HUES48 (cell line): ENCODE measurements around the gene ANAPC2.

ENCODE experiments used
- H3K27ac ChIP-seq: one replicate; pipeline ENCODE4 v1.7.0; 2013; ENCODE audit warnings: low read depth, low read length, inconsistent platforms
- H3K27me3 ChIP-seq: 2 replicates; pipeline ENCODE4 v1.6.1; 2013; ENCODE audit warnings: mild to moderate bottlenecking, low read length; ENCODE audit not compliant: control insufficient read depth, insufficient read depth
- H3K36me3 ChIP-seq: 2 replicates; pipeline ENCODE4 v1.6.1; 2013; ENCODE audit warnings: low read length; ENCODE audit not compliant: control insufficient read depth, insufficient read depth
- H3K4me1 ChIP-seq: 2 replicates; pipeline ENCODE4 v1.6.1; 2013; ENCODE audit warnings: mild to moderate bottlenecking, low read length; ENCODE audit not compliant: control insufficient read depth, insufficient read depth
- H3K4me3 ChIP-seq: 2 replicates; pipeline ENCODE4 v1.5.1; 2013; ENCODE audit warnings: mild to moderate bottlenecking, low read depth, low read length
- H3K9ac ChIP-seq: 2 replicates; pipeline ENCODE4 v1.6.1; 2013; ENCODE audit warnings: mild to moderate bottlenecking, low read depth, low read length, moderate library complexity
- H3K9me3 ChIP-seq: 2 replicates; pipeline ENCODE4 v1.6.1; 2013; ENCODE audit warnings: low read length; ENCODE audit not compliant: control insufficient read depth, insufficient read depth

The ANAPC2 gene

DNA sequence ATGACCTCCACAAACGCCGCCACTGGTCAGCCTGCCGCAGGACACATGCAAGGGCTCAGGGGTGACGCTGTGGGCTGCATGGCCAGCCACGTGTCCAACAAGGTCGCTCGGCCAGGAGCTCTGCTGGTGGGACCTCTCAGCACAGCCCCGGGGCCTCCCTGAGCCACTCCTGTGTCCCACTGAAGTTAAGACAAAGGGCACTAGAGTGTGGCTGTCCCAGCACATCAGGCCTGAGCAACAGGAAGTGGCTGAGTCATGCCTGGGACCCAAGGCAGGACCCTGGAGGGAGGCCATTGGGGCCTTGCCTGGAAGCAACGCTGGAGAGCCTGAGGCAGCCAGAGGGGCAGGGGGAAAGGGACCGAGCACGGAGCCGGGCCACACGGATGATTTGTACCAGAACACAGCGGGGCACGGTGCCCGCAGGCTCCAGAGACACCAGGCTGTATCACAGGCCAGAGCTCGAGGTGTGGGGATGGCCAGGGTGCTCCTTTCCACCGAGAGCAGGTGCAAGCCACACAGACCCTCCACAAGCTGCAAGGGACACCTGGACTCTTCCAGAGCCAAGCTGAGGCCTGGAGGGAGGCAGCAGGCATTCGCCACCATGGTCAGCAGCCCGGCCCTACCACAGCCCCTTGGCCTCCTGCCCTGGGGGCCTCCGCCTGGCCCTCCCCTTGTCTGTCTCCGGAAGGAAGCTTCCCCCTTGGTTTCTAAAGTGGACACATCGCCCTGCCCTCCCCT, 10.0 kb downstream of the ANAPC2 start:
- peaks cover 18% of the 10 kb centered on the region; the same call in 1 of the 2 replicates for H3K27me3 ChIP-seq
- no peak overlapping the region for H3K27ac ChIP-seq
- no peak overlapping the region for H3K9ac ChIP-seq
- peaks cover 39% of the 10 kb centered on the region for H3K36me3 ChIP-seq
- no peaks in the 10 kb centered on the region; the same call in 1 of the 2 replicates for H3K4me1 ChIP-seq
- no peak overlapping the region for H3K4me3 ChIP-seq
- H3K9me3 ChIP-seq: no peaks in the 10 kb centered on the region

DNA sequence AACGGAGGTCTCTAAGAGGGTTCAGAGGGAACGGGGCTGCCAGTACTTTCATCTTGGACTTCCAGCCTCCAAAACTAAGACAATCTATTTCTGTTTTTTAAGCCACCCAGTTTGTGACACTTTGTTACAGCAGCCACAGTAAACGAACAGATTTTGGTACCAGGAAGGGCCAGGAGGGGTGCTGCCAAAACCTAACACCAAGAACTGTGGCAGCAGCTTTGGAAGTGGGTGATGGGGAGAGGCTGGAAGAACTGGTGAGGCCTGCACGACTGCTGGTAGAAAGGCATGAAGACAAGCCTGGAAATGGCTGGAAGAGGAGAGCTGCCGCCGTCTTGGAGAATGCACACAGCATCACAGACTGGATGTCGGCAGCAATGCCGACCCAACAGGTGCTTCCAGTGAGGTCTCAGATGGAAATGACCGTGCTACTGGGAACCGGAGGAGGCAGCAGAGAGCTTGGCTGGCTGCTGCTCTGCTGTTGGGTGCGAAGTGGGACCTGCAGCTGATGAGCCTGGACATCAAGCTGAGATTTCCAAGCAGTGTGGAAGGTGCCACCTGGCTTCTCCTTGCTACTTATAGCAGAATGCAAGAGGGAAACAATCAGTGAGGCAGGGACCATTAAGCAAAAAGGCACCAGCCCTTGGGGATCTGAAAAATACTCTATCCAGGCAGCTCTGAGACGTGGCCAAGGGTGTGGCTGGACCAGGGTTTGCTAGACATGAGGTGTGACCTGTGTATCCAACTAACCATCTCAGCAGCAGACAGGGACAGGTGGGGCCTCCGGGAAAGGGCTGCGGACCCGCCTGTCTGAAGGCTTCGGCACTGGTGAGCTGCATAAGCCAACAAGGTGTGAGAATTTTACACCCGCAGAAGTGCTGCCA, 11.8 kb downstream of the ANAPC2 start:
- no peak overlapping the region for H3K27ac ChIP-seq
- no peak overlapping the region for H3K4me3 ChIP-seq
- H3K27me3 ChIP-seq: peaks cover 29% of the 10 kb centered on the region; the same call in 1 of the 2 replicates
- no peaks in the 10 kb centered on the region for H3K9me3 ChIP-seq
- H3K36me3 ChIP-seq: peaks cover 26% of the 10 kb centered on the region
- no peak overlapping the region for H3K9ac ChIP-seq
- H3K4me1 ChIP-seq: no peaks in the 10 kb centered on the region; the same call in 1 of the 2 replicates

DNA sequence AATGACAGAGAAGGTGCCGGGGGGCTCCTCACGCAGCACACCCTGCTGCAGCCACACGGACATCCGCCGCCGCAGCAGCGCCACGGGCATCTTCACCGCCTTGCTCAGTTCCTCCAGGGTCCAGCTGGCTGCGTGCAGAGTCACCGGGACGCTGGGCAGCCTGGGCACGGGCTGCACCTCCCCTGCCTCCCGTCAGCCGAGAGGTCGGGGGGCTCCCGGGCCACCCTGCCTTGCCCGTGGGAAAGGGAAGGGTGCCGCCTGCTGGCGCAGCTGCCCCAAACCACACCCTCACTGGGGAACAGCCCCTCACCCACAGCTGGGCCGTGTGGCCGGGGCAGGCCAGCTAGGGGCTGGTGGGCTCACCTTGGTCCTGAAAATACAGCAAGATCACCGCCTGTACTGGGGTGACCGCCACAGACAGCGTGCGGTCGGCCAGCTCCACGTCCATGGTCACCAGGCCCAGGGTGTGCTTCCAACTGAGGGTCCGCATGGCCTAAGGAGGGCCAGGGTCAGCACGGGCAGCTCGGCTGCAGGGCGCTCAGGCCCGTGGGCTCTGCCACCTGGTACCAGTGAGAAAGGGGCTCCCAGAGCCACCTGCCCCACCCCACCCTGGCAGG, 12.9 kb downstream of the ANAPC2 start:
- Histone ChIP-seq H3K27me3 (peaks cover 40% of the 10 kb centered on the region), H3K9ac (no peak overlapping the region), H3K9me3 (no peaks in the 10 kb centered on the region), H3K27ac (no peak overlapping the region), H3K4me3 (no peak overlapping the region), H3K36me3 (peaks cover 15% of the 10 kb centered on the region), H3K4me1 (no peaks in the 10 kb centered on the region; the same call in 1 of the 2 replicates)

DNA sequence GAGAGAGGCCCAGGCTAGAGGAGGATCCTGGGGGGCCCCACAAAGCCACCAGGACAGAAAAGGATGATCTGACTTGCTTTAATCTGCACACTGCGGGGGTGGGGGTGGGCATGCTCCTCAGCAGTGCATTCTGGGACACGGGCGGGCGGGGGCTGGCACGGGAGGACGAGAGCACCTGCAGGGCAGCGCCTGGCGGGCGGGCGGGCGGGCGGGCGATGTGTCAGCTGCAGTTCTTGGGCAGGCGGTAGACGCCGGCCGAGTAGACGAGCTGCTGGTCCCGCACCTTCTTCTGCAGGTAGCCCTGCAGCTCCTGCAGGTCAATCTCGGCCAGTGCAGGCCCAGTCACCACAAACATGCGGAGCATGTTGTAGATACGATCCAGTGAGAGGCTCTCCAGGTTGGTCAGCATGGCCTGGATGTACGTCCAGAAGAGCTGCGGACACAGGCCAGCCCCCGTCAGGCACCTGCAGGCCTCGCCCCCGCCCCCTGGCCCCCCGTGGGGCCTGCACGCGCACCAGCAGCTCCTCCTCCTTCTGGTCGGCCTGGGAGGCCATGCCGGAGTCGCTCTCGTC, 13.6 kb downstream of the ANAPC2 start:
- H3K36me3 ChIP-seq: peaks cover 10% of the 10 kb centered on the region
- H3K9me3 ChIP-seq: no peaks in the 10 kb centered on the region
- H3K9ac ChIP-seq: no peak overlapping the region
- H3K27ac ChIP-seq: no peak overlapping the region
- H3K4me1 ChIP-seq: no peaks in the 10 kb centered on the region; the same call in 1 of the 2 replicates
- H3K4me3 ChIP-seq: no peak overlapping the region
- H3K27me3 ChIP-seq: peaks cover 47% of the 10 kb centered on the region

DNA sequence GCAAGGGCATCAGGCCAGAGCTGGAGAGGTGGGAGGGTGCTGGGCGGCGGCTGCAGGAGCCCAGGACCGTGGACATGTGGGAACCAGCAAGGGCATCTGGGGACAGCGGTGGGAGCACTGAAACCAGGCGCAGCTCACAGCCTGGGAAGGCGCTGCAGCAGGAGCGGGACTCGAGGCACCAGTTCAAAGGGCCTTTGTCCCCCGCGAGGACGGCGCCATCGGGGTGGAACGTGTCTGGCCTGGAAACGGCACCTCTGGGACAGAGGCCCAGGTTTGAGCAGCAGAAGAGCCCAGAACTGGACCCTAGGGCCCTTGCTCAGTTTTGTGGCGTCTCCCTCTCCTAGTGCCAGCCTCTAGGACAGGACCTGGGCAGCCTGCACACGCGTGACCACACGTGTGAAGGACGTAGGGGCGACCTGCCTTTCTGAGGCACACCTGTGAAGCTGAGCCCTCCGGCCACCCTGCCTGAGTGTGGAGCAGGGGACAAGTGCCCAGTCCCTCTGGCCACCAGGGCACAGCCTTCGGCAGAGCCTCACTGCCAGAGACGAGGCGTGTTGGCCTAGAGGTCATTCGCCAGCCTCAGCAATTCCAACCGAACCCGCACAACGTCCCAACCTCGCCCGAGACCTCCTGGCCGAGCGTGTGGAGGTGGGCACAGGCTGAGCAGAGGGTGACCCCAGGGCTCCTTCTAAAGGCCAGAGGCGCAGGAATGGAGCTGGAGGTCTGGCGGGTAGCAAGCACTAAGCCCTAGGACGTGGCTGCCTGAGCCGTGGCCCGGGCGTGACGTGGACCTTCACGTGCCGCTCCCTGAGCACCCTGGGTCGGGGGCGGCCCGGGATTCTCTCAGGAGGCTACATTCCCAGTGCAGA, 14.3 kb downstream of the ANAPC2 start:
- H3K27me3 ChIP-seq: peaks cover 54% of the 10 kb centered on the region
- H3K9ac ChIP-seq: no peak overlapping the region
- no peak overlapping the region for H3K27ac ChIP-seq
- no peak overlapping the region for H3K4me3 ChIP-seq
- H3K4me1 ChIP-seq: no peaks in the 10 kb centered on the region; the same call in 1 of the 2 replicates
- H3K9me3 ChIP-seq: no peaks in the 10 kb centered on the region
- 0 out of 2 replicates have a peak, but pooled peaks cover 5% of the 10 kb centered on the region for H3K36me3 ChIP-seq

DNA sequence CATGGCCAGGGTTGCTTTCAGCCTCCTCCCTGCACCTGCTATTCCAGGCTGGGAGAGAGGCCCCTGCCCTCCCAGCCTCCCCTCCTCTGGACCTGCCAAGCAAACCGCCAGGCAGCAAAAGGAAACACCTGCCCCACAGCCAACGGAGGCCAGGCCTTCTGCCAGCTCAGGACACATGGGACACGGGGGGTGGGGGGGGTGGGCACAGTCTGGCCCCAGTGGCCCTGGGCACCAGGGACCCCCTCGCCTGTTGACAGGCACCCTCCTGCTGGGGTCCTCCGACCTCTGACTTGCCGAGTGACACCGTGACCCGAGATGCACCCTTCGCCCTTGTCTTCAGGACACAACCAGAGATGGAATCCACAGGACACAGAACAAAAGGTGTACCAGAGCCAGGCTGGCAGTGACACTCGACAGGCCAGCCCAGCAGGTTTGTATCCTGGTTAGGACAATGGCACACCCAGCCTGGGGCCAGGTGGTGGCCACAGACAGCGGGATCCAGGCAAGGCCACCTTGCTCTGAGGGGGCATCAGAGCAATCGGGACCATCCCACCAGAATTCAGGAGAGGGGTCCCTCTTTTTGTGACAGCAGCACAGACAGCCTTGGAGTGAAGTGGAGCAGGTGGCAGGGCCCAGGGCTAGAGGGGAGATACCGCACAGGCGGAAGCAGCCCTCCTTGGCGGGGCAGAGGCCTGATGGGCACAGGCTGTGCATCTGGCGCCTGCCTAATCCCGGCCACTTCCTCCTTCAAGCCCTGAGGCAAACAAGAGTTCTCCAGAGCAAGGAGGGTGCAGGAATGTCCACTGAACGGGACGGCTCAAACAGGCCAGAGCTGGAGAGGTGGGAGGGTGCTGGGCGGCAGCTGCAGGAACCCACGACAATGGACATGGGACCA, 15.2 kb downstream of the ANAPC2 start:
- peaks cover 63% of the 10 kb centered on the region for H3K27me3 ChIP-seq
- H3K4me3 ChIP-seq: no peak overlapping the region
- no peaks in the 10 kb centered on the region; the same call in 1 of the 2 replicates for H3K4me1 ChIP-seq
- 0 out of 2 replicates have a peak, but pooled peaks cover under 1% of the 10 kb centered on the region for H3K36me3 ChIP-seq
- no peak overlapping the region for H3K27ac ChIP-seq
- H3K9ac ChIP-seq: no peak overlapping the region
- H3K9me3 ChIP-seq: no peaks in the 10 kb centered on the region

DNA sequence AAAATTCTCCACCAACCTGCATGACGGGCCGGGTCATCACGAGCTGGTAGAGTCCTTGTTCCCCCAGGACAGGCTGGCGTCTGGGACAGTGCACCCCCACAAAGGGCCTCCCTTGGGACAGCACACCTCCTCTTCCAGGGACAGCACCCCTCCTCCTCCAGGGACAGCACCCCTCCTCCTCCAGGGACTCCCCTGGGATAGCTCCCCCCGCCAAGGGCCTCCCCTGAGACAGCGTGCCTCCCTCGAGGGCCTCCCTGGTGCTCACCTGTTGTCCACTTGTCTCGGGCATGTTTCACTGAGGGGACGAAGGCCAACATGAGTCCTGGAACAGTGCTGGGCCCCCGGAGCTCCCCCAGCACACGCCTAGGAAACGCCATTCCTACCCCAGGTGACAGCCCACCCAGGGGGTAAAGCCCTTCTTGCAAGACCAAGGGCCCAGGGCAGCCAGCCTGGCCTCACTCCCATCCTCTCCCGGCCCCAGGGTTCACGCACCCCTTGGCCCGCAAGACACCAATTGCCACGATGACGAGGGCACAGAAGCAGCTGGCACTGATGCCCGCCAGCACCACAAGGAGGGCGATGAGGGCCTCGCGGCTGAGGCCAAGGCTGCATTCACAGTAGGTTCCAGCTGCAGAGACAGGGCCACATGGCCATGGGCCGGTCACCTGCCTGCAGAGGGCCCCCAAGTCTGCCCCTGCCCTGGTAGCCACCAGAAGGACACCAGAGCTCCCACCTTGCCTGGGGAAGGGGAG, 17.0 kb downstream of the ANAPC2 start:
- no peak overlapping the region for H3K9ac ChIP-seq
- peaks cover 82% of the 10 kb centered on the region for H3K27me3 ChIP-seq
- H3K4me1 ChIP-seq: no peaks in the 10 kb centered on the region; the same call in 1 of the 2 replicates
- no peaks in the 10 kb centered on the region for H3K9me3 ChIP-seq
- no peaks in the 10 kb centered on the region for H3K36me3 ChIP-seq
- no peak overlapping the region for H3K27ac ChIP-seq
- no peak overlapping the region for H3K4me3 ChIP-seq

DNA sequence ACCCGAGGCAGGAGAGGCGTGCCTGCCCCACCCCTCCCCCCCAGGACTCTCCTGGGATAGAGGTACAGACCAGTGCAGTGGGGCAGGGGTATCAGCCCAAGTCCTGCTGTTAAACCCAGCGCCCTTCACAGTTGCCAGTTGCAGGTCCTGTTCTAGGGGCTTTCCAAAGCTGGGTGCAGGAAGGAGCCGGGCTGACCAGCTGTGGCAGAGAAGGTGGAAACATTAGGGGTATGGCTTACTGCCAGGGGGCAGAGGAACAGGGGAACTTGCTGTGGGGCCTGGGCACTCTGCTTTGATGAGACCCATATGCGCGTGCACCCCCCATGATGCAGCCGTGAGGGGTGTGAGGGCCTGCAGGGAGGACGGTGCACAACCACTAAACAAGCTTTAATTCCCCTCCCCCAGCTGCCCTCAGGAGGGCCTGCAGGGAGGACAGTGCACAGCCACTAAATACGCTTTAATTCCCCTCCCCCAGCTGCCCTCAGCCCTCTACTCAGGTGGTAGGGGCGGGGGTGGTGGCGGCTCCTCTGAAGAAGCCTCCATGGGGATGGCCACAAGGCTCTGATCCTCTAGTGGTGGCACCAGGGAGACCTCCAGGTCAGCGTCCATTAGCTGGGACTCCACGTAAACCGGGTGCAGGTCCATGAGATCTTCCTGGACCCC, 17.7 kb downstream of the ANAPC2 start:
- no peaks in the 10 kb centered on the region; the same call in 1 of the 2 replicates for H3K4me1 ChIP-seq
- no peak overlapping the region for H3K4me3 ChIP-seq
- no peaks in the 10 kb centered on the region for H3K9me3 ChIP-seq
- no peak overlapping the region for H3K27ac ChIP-seq
- no peaks in the 10 kb centered on the region for H3K36me3 ChIP-seq
- H3K9ac ChIP-seq: no peak overlapping the region
- peaks cover 84% of the 10 kb centered on the region for H3K27me3 ChIP-seq
